PFSK-1 (cell line): ENCODE data around the gene F7.

ENCODE experiments used
- FOXP2 ChIP-seq: optimal IDR thresholded peaks from 2 replicates; pipeline ENCODE3; 2011; ENCODE audit warnings: borderline replicate concordance, control low read depth, inconsistent platforms; ENCODE audit not compliant: insufficient read depth; ENCODE audit errors: extremely low read length, extremely low read depth
- POLR2AphosphoS5 ChIP-seq: IDR thresholded peaks from 2 replicates; pipeline ENCODE4 v1.6.1; 2012; ENCODE audit warnings: low read depth, mild to moderate bottlenecking, control low read depth, low read length, moderate library complexity
- SIN3A ChIP-seq: IDR thresholded peaks from 2 replicates; pipeline ENCODE4 v1.6.1; 2012; ENCODE audit warnings: mild to moderate bottlenecking, low read length, moderate library complexity, borderline replicate concordance; ENCODE audit not compliant: insufficient read depth
- TAF1 ChIP-seq: IDR thresholded peaks from 2 replicates; pipeline ENCODE4 v1.6.1; 2012; ENCODE audit warnings: low read length, control low read depth, borderline replicate concordance; ENCODE audit not compliant: insufficient read depth
- TF ChIP-seq, protein P1 (sequence below), 2 experiments: IDR thresholded peaks; 2 replicates each; pipeline versions ENCODE4 v1.6.1 to v1.8.0; 2011 to 2012; ENCODE audit warnings: low read depth in 2 of 2, low read length in 2 of 2, control low read depth in 1 of 2, inconsistent platforms in 1 of 2, mild to moderate bottlenecking in 1 of 2, moderate library complexity in 1 of 2; ENCODE audit not compliant: insufficient read depth in 1 of 2

F7 gene

DNA sequence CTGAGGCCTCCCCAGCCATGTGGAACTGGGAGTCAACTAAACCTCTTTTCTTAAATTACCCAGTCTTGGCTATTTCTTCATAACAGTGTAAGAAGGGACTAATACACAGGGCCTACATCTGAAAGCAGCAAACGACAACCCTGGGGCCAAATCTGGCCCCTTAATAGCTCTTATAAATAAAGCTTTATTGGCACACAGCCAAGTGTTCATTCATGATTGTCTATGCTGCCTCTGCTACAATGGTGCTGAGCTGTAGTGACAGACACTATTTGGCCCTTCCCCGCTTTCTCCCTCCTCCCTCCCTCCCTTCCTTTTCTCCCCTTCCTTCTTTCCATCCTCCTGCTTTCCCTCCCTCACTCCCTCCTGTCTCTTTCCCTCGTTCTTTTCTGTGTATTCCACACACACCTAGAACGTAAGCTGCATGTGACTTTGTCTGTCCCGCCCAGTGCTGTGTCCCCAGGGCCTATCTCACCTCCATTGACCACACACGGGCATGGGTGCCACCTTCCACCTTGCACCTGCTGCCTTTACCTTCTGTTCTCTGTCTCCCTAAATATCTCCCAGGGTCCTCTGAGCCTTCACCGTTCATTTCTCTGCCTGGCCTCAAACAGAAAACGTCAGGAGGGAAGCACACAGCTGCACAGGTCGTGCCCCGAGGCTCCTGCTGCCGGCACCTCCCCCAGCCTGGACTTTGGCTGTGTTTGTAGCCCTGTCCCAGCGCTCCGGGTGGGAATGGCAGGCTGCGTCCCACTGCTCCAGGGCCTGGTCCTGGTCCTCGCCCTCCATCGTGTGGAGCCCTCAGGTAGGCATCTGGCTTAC lies 52.5 kb downstream of the F7 start, which contains the start of gene PROZ:
PROZ (plus strand) TSS at position 720 of the 819 bp plus-strand sequence; CDS start at position 733, 13 bp downstream.
- no peak for TF ChIP-seq TAF1
- TF ChIP-seq, protein P1, sequence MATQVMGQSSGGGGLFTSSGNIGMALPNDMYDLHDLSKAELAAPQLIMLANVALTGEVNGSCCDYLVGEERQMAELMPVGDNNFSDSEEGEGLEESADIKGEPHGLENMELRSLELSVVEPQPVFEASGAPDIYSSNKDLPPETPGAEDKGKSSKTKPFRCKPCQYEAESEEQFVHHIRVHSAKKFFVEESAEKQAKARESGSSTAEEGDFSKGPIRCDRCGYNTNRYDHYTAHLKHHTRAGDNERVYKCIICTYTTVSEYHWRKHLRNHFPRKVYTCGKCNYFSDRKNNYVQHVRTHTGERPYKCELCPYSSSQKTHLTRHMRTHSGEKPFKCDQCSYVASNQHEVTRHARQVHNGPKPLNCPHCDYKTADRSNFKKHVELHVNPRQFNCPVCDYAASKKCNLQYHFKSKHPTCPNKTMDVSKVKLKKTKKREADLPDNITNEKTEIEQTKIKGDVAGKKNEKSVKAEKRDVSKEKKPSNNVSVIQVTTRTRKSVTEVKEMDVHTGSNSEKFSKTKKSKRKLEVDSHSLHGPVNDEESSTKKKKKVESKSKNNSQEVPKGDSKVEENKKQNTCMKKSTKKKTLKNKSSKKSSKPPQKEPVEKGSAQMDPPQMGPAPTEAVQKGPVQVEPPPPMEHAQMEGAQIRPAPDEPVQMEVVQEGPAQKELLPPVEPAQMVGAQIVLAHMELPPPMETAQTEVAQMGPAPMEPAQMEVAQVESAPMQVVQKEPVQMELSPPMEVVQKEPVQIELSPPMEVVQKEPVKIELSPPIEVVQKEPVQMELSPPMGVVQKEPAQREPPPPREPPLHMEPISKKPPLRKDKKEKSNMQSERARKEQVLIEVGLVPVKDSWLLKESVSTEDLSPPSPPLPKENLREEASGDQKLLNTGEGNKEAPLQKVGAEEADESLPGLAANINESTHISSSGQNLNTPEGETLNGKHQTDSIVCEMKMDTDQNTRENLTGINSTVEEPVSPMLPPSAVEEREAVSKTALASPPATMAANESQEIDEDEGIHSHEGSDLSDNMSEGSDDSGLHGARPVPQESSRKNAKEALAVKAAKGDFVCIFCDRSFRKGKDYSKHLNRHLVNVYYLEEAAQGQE (IDR thresholded peaks at IDR 0.05; ENCODE audit: insufficient read depth in 1 of 2, low read depth in 2 of 2, low read length in 2 of 2) = no peak
- TF ChIP-seq SIN3A = no peak
- no peak for TF ChIP-seq FOXP2
- TF ChIP-seq POLR2AphosphoS5 = no peak

DNA sequence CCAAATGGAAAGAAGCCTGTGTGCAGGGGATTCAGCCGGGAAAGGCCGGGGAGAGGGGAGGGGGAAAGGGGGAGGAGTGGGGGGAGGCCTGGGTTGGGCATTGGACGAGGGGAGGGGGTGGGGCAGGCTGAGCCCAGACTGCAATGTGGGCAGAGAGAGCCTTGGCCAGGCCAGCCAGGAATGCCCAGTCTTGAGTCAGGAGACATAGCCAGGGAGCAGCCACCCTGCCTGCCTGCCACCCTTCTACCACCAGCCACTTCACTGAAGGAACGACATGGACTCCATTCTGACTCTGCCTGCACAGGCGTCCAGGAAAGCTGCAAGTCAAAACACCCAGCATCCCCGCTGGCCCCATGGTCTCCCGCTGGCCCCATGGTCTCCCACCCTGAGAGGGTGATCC lies 53.4 kb downstream of the F7 start:
- no peak for TF ChIP-seq POLR2AphosphoS5
- TF ChIP-seq FOXP2 = no peak
- no peak for TF ChIP-seq TAF1
- no peak for TF ChIP-seq SIN3A
- TF ChIP-seq, protein P1 (IDR thresholded peaks at IDR 0.05; ENCODE audit: insufficient read depth in 1 of 2, low read depth in 2 of 2, low read length in 2 of 2) = no peak

GRCh38 chr13:113159701-113160100 lies 54.1 kb downstream of the F7 start:
- TF ChIP-seq, protein P1 (IDR thresholded peaks at IDR 0.05; ENCODE audit: insufficient read depth in 1 of 2, low read depth in 2 of 2, low read length in 2 of 2) = no peak
- TF ChIP-seq POLR2AphosphoS5 (no peak), FOXP2 (no peak), SIN3A (no peak), TAF1 (no peak)

- TF ChIP-seq TAF1 (no peak), FOXP2 (no peak), SIN3A (no peak), POLR2AphosphoS5 (no peak)
- TF ChIP-seq, protein P1 (IDR thresholded peaks at IDR 0.05; ENCODE audit: insufficient read depth in 1 of 2, low read depth in 2 of 2, low read length in 2 of 2) = no peak
These were observed 55.4 kb downstream of the F7 start for GRCh38 chr13:113160983-113161382.
